ENCODE data around the gene JKAMP. TPM values are rescaled to one million over a fixed set of nuclear protein-coding genes. Genes with fewer than 3 reads are reported as not detected.
A peak's percentile ranks its signal among the peaks of the same experiment; 100 is the strongest.

The JKAMP gene
- total RNA-seq, 1 donor from 2014 or later = 45.5 TPM

- H3K4me3 Mint-ChIP-seq (ENCODE audit: unreplicated experiment) = no peak overlapping the region
- no peaks in the 10 kb centered on the region for H3K27me3 Mint-ChIP-seq (ENCODE audit: low read depth)
- no peak overlapping the region for H3K27ac Mint-ChIP-seq (ENCODE audit: unreplicated experiment)
- DNase-seq (ENCODE audit: low spot score) = no peak
- peaks cover 12% of the 10 kb centered on the region for H3K4me1 Mint-ChIP-seq (ENCODE audit: low read depth)
- H3K9me3 Mint-ChIP-seq (ENCODE audit: low read depth) = no peaks in the 10 kb centered on the region
- H3K36me3 Mint-ChIP-seq (ENCODE audit: low read depth) = peaks cover 45% of the 10 kb centered on the region
- no peak for TF ChIP-seq CTCF (IDR thresholded peaks at IDR 0.05)
Observed at GRCh38 chr14:59492384-59492783, 8.1 kb downstream of the JKAMP start.

- peaks cover 3% of the 10 kb centered on the region for H3K4me1 Mint-ChIP-seq (ENCODE audit: low read depth)
Observed at GRCh38 chr14:59500732-59501131, 16.4 kb downstream of the JKAMP start.

GRCh38 chr14:59503256-59503655 lies 18.9 kb downstream of the JKAMP start:
- TF ChIP-seq CTCF (IDR thresholded peaks at IDR 0.05) = no peak

More at GRCh38 chr14:59500732-59501131, 16.4 kb downstream of the JKAMP start:
- Mint-ChIP-seq H3K36me3 (ENCODE audit: low read depth) (peaks cover 21% of the 10 kb centered on the region), H3K27me3 (ENCODE audit: low read depth) (no peaks in the 10 kb centered on the region), H3K27ac (ENCODE audit: unreplicated experiment) (no peak overlapping the region), H3K4me3 (ENCODE audit: unreplicated experiment) (no peak overlapping the region), H3K9me3 (ENCODE audit: low read depth) (no peaks in the 10 kb centered on the region)
- no peak for DNase-seq (ENCODE audit: low spot score)
- no peak for TF ChIP-seq CTCF (IDR thresholded peaks at IDR 0.05)

GRCh38 chr14:59507063-59507751 lies 22.9 kb downstream of the JKAMP start:
- TF ChIP-seq CTCF (IDR thresholded peaks at IDR 0.05) = peak; percentile 78
- no peak overlapping the region for H3K4me3 Mint-ChIP-seq (ENCODE audit: unreplicated experiment)
- H3K36me3 Mint-ChIP-seq (ENCODE audit: low read depth) = peaks cover 9% of the 10 kb centered on the region
- DNase-seq (ENCODE audit: low spot score) = no peak
- H3K4me1 Mint-ChIP-seq (ENCODE audit: low read depth) = peaks cover 3% of the 10 kb centered on the region
- H3K27me3 Mint-ChIP-seq (ENCODE audit: low read depth) = peaks cover 3% of the 10 kb centered on the region
- no peaks in the 10 kb centered on the region for H3K9me3 Mint-ChIP-seq (ENCODE audit: low read depth)
- no peak overlapping the region for H3K27ac Mint-ChIP-seq (ENCODE audit: unreplicated experiment)

More at GRCh38 chr14:59503256-59503655, 18.9 kb downstream of the JKAMP start:
- no peaks in the 10 kb centered on the region for H3K27me3 Mint-ChIP-seq (ENCODE audit: low read depth)
- no peak overlapping the region for H3K4me3 Mint-ChIP-seq (ENCODE audit: unreplicated experiment)
- peaks cover 3% of the 10 kb centered on the region for H3K4me1 Mint-ChIP-seq (ENCODE audit: low read depth)
- H3K9me3 Mint-ChIP-seq (ENCODE audit: low read depth) = no peaks in the 10 kb centered on the region
- peaks cover 16% of the 10 kb centered on the region for H3K36me3 Mint-ChIP-seq (ENCODE audit: low read depth)
- no peak overlapping the region for H3K27ac Mint-ChIP-seq (ENCODE audit: unreplicated experiment)
- DNase-seq (ENCODE audit: low spot score) = no peak

GRCh38 chr14:59507752-59508103 lies 23.4 kb downstream of the JKAMP start:
- Mint-ChIP-seq H3K4me1 (ENCODE audit: low read depth) (peaks cover 3% of the 10 kb centered on the region), H3K36me3 (ENCODE audit: low read depth) (peaks cover 9% of the 10 kb centered on the region), H3K9me3 (ENCODE audit: low read depth) (no peaks in the 10 kb centered on the region), H3K27ac (ENCODE audit: unreplicated experiment) (no peak overlapping the region), H3K27me3 (ENCODE audit: low read depth) (peaks cover 3% of the 10 kb centered on the region), H3K4me3 (ENCODE audit: unreplicated experiment) (no peak overlapping the region)
- no peak for DNase-seq (ENCODE audit: low spot score)
- TF ChIP-seq CTCF (IDR thresholded peaks at IDR 0.05) = no peak
